ACC112 (cell line): ENCODE data around the gene LYZL1.
"Not testable (repeated sequence)": the region's sequence is repeated elsewhere in the genome, so short reads cannot be mapped to it uniquely, and the experiment has no call there.

Source experiments
- H2AFZ ChIP-seq: fragments of 200-600 bp; sonication (generic); one replicate; pipeline ENCODE4 v1.6.0; 2017; ENCODE audit warnings: antibody characterized with exemption, low read length; ENCODE audit not compliant: unreplicated experiment
- H3K27ac ChIP-seq: fragments of 200-600 bp; sonication (generic); 2 replicates; pipeline ENCODE4 v1.5.1; 2014; ENCODE audit warnings: low read depth, mild to moderate bottlenecking, antibody characterized with exemption, low read length, moderate library complexity
- H3K27me3 ChIP-seq: fragments of 200-600 bp; sonication (generic); 2 replicates; pipeline ENCODE4 v1.6.1; 2014; ENCODE audit warnings: mild to moderate bottlenecking, antibody characterized with exemption, low read length, moderate library complexity, mixed read lengths; ENCODE audit not compliant: insufficient read depth
- H3K36me3 ChIP-seq: fragments of 200-600 bp; sonication (generic); 2 replicates; pipeline ENCODE4 v1.6.1; 2016; ENCODE audit warnings: mild to moderate bottlenecking, antibody characterized with exemption, low read length, moderate library complexity, mixed read lengths; ENCODE audit not compliant: insufficient read depth
- H3K4me1 ChIP-seq: fragments of 200-600 bp; sonication (generic); one replicate; pipeline ENCODE4 v1.6.1; 2016; ENCODE audit warnings: low read length, mixed read lengths; ENCODE audit not compliant: insufficient read depth, unreplicated experiment, control insufficient read depth
- H3K4me3 ChIP-seq: fragments of 200-600 bp; sonication (generic); 2 replicates; pipeline ENCODE4 v1.5.1; 2014; ENCODE audit warnings: mild to moderate bottlenecking, low read depth, low read length
- H3K79me2 ChIP-seq: fragments of 200-600 bp; sonication (generic); one replicate; pipeline ENCODE4 v1.6.0; 2016; ENCODE audit warnings: low read length; ENCODE audit not compliant: control insufficient read depth, unreplicated experiment, insufficient read depth

Gene LYZL1

GRCh38 chr10:29345910-29346209 lies 57.0 kb downstream of the LYZL1 start:
- H3K4me1 ChIP-seq: peaks cover 23% of the 10 kb centered on the region
- H2AFZ ChIP-seq: no peak overlapping the region

GRCh38 chr10:29346296-29347001 lies 57.6 kb downstream of the LYZL1 start:
- H3K79me2 ChIP-seq: no peaks in the 10 kb centered on the region
- H3K27me3 ChIP-seq: no peaks in the 10 kb centered on the region
- H2AFZ ChIP-seq: no peak overlapping the region
- no peak overlapping the region for H3K27ac ChIP-seq
- H3K36me3 ChIP-seq: no peaks in the 10 kb centered on the region
- no peak overlapping the region for H3K4me3 ChIP-seq
- H3K4me1 ChIP-seq: peaks cover 23% of the 10 kb centered on the region

More at GRCh38 chr10:29345910-29346209, 57.0 kb downstream of the LYZL1 start:
- no peak overlapping the region for H3K4me3 ChIP-seq
- no peaks in the 10 kb centered on the region for H3K79me2 ChIP-seq
- H3K27me3 ChIP-seq: no peaks in the 10 kb centered on the region
- H3K36me3 ChIP-seq: no peaks in the 10 kb centered on the region
- no peak overlapping the region for H3K27ac ChIP-seq

DNA sequence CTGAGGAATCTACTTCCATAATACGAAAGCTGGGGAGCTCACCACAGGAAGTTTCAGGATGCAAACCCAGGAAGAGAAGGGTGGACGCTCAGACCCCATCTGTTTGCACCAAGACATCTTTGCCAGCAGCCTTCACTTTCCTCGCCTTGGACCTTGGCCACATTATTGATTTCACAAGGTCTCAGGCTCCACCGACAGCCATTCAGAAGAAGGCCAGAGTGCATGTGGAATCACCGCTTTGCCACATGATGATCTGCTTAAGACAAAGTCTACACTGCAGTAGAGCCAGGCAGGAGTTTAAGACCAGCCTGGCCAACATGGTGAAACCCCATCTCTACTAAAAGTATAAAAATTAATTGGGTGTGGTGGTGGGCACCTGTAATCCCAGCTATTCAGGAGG lies 60.0 kb downstream of the LYZL1 start:
- H3K79me2 ChIP-seq: no peaks in the 10 kb centered on the region
- no peak overlapping the region for H3K4me3 ChIP-seq
- H3K36me3 ChIP-seq: no peaks in the 10 kb centered on the region
- no peak overlapping the region for H2AFZ ChIP-seq
- no peak overlapping the region for H3K27ac ChIP-seq
- H3K4me1 ChIP-seq: peaks cover 14% of the 10 kb centered on the region
- no peaks in the 10 kb centered on the region for H3K27me3 ChIP-seq

GRCh38 chr10:29353305-29353704 lies 64.4 kb downstream of the LYZL1 start:
- H3K4me3 ChIP-seq: no peak overlapping the region
- no peak overlapping the region for H2AFZ ChIP-seq
- H3K4me1 ChIP-seq: no peaks in the 10 kb centered on the region
- H3K27ac ChIP-seq: no peak overlapping the region
- H3K36me3 ChIP-seq: no peaks in the 10 kb centered on the region
- H3K27me3 ChIP-seq: no peaks in the 10 kb centered on the region
- no peaks in the 10 kb centered on the region for H3K79me2 ChIP-seq

DNA sequence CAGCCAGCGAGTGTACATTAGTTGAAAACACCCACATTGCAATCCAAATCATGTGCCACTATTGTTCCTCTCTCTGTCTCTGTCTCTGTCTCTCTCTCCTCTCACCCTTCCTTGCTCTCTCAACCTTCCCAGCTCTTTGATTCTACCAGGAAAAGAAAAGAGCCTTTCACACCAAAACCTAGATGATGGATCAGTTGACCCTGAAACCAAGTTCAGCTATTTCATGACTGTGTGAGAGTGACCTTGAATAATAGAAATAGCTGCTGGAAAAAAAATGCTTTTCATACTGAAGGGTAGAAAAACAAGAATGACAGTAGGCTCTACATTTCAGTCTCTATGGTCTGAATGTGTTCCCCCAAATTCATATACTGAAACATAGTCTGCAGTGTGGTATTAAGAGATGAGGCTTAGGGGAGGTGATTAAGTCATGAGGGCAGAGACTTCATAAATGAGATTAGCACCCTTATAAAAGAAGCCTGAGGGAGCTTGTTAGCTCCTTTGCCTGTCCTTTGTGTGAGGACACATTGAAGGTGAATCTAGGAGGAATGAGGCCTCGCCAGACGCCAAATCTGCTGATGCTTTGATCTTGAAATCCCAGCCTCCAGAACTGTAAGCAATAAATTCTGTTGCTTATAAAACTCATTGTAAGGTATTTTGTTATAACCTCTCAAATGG lies 65.2 kb downstream of the LYZL1 start:
- Histone ChIP-seq H3K4me3 (no peak overlapping the region), H3K27ac (no peak overlapping the region), H3K79me2 (no peaks in the 10 kb centered on the region), H2AFZ (no peak overlapping the region), H3K27me3 (no peaks in the 10 kb centered on the region), H3K4me1 (no peaks in the 10 kb centered on the region), H3K36me3 (no peaks in the 10 kb centered on the region)

GRCh38 chr10:29355411-29355991 lies 66.6 kb downstream of the LYZL1 start:
- Histone ChIP-seq H3K27ac (no peak overlapping the region), H3K36me3 (no peaks in the 10 kb centered on the region), H2AFZ (no peak overlapping the region), H3K79me2 (no peaks in the 10 kb centered on the region), H3K4me1 (no peaks in the 10 kb centered on the region), H3K27me3 (no peaks in the 10 kb centered on the region), H3K4me3 (no peak overlapping the region)

DNA sequence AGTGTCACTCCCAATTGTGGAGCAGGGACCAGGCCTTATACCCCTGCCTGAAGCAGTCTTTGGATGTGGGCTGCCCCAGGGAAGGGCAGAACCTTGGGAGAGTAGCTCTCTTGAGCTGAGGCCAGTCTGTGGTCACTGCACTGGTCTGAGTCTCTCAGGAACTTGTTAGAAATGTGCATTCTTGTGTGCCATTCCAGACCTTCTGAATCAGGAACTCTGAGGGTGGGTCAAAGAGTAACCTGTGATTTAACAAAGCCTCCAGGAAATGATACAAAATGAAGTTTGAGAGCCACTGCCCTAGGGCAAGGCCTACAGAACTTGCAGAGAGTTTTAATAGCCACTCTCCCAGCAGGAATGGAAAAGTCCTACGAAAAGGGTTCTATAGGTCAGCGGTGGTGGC lies 68.1 kb downstream of the LYZL1 start:
- Histone ChIP-seq H3K4me1 (no peaks in the 10 kb centered on the region), H3K27me3 (no peaks in the 10 kb centered on the region), H3K36me3 (no peaks in the 10 kb centered on the region), H3K79me2 (no peaks in the 10 kb centered on the region), H2AFZ (no peak overlapping the region), H3K4me3 (no peak overlapping the region), H3K27ac (no peak overlapping the region)

DNA sequence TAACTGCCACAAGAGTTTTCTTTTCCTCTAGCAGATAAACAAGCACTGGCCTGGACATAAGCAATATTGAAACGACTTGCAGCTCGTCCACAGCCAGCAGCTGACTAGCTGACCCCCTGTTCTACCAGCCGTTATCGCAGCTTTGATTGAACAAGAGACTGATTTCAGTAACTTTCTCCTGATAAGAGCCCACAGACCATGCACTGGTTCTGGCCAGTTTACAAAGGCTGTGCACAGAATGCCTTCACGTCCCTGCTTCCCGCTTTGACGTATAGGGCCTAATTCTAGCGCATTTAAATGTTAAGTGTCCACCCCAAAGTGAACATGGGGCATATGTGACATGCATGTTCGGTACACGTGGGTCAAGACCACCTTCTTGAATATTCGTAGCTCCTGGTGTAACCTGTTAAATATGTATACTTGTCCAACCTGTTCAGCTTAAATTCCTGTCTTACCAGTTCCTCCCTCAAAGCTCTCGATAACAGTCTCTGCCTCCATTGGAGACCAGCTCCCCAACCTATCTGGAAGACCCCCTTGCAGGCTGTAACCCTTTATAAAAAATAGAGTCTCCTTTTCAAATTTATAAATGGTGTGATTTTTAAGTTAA lies 69.2 kb downstream of the LYZL1 start:
- Histone ChIP-seq H3K4me1 (no peaks in the 10 kb centered on the region), H3K27ac (no peak overlapping the region), H3K36me3 (no peaks in the 10 kb centered on the region), H2AFZ (no peak overlapping the region), H3K27me3 (no peaks in the 10 kb centered on the region), H3K79me2 (no peaks in the 10 kb centered on the region), H3K4me3 (no peak overlapping the region)

DNA sequence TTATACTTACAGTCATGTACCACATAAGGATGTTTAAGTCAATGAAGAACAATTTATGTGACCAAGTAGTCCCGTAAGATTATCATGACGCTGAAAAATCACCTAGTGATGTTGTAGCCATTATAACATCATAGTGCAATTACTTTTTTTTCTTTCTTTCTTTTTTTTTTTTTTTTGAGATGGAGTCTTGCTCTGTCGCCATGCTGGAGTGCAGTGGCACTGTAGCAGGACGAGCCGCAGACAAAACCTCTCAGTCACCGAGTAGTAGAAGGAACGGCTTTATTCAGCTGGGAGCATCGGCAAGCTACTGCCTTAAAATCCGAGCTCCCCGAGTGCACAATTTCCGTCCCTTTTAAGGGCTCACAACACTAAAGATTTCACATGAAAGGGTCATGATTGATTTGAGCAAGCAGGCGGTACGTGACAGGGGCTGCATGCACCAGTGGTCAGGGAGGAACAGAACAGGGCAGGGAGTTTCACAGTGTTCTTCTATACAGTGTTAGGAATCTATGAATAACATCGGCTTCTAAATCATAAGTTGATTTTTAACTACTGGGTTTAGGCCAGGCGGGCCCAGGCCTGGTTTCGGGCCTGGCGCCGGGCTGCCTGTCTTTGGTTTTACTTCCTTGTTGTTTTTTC lies 71.5 kb downstream of the LYZL1 start:
- H3K27ac ChIP-seq, H3K36me3 ChIP-seq, H3K79me2 ChIP-seq, H2AFZ ChIP-seq, H3K4me1 ChIP-seq, H3K27me3 ChIP-seq, H3K4me3 ChIP-seq: not testable (repeated sequence)
